Medulla oblongata (tissue), 1 donor: ENCODE measurements around the gene TM9SF3.
A peak's percentile ranks its signal among the peaks of the same experiment; 100 is the strongest.

Source experiments
- DNase-seq: peaks from one replicate; pipeline ENCODE4 v3.0.0-alpha.2; 2015; ENCODE audit errors: extremely low spot score

TM9SF3 gene

GRCh38 chr10:96470116-96470743, 116.6 kb downstream of the TM9SF3 start:
- peak; percentile 84 for DNase-seq

- no peak for DNase-seq
These were observed 118.0 kb downstream of the TM9SF3 start for GRCh38 chr10:96468845-96469244.
